RWPE2 (cell line): ENCODE results near the gene SMPD3.

Experiments used
- ATAC-seq: fragments of 200-7000 bp; cut with Tn5 transposase; 3 replicates; pipeline ENCODE4 v1.9.1; 2021; ENCODE audit warnings: low read depth
- DNase-seq: peaks from one replicate; pipeline ENCODE4 v3.0.0-alpha.2; 2020; ENCODE audit warnings: low spot score
- H3K27ac ChIP-seq: fragments of 450-650 bp; 2 replicates; pipeline ENCODE4 v1.5.1; 2017; ENCODE audit warnings: mild to moderate bottlenecking; ENCODE audit not compliant: poor library complexity, severe bottlenecking
- H3K27me3 ChIP-seq: fragments of 250-450 bp; sonication (Bioruptor Pico); 2 replicates; pipeline ENCODE4 v1.5.1; 2021; ENCODE audit warnings: mild to moderate bottlenecking, moderate library complexity; ENCODE audit not compliant: insufficient read depth, poor library complexity, severe bottlenecking
- H3K36me3 ChIP-seq: fragments of 250-450 bp; sonication (Bioruptor Pico); 2 replicates; pipeline ENCODE4 v1.5.1; 2020; ENCODE audit warnings: low read depth, mild to moderate bottlenecking, moderate library complexity
- H3K4me1 ChIP-seq: fragments of 250-450 bp; sonication (Bioruptor Pico); 2 replicates; pipeline ENCODE4 v1.5.1; 2021; ENCODE audit warnings: mild to moderate bottlenecking, moderate library complexity; ENCODE audit not compliant: insufficient read depth, poor library complexity, severe bottlenecking
- H3K4me3 ChIP-seq: fragments of 250-450 bp; sonication (Bioruptor Pico); 2 replicates; pipeline ENCODE4 v1.5.1; 2021; ENCODE audit warnings: mild to moderate bottlenecking, moderate library complexity; ENCODE audit not compliant: severe bottlenecking
- H3K9me3 ChIP-seq: fragments of 250-450 bp; sonication (Bioruptor Pico); 2 replicates; pipeline ENCODE4 v1.5.1; 2021; ENCODE audit warnings: mild to moderate bottlenecking, moderate library complexity; ENCODE audit not compliant: severe bottlenecking
- TF ChIP-seq, protein P1 (sequence below): fragments of 450-650 bp; IDR thresholded peaks from one replicate; pipeline ENCODE4 v1.5.1; 2017; ENCODE audit warnings: mild to moderate bottlenecking, moderate library complexity; ENCODE audit not compliant: poor library complexity, severe bottlenecking

The SMPD3 gene

GRCh38 chr16:68357923-68358322 is 90.4 kb downstream of the SMPD3 start:
- Histone ChIP-seq H3K36me3 (peaks cover 20% of the 10 kb centered on the region), H3K27me3 (no peaks in the 10 kb centered on the region), H3K27ac (no peak overlapping the region), H3K4me1 (no peaks in the 10 kb centered on the region), H3K4me3 (no peak overlapping the region), H3K9me3 (no peaks in the 10 kb centered on the region)
- ATAC-seq = no peak
- DNase-seq = no peak
- TF ChIP-seq, protein P1, sequence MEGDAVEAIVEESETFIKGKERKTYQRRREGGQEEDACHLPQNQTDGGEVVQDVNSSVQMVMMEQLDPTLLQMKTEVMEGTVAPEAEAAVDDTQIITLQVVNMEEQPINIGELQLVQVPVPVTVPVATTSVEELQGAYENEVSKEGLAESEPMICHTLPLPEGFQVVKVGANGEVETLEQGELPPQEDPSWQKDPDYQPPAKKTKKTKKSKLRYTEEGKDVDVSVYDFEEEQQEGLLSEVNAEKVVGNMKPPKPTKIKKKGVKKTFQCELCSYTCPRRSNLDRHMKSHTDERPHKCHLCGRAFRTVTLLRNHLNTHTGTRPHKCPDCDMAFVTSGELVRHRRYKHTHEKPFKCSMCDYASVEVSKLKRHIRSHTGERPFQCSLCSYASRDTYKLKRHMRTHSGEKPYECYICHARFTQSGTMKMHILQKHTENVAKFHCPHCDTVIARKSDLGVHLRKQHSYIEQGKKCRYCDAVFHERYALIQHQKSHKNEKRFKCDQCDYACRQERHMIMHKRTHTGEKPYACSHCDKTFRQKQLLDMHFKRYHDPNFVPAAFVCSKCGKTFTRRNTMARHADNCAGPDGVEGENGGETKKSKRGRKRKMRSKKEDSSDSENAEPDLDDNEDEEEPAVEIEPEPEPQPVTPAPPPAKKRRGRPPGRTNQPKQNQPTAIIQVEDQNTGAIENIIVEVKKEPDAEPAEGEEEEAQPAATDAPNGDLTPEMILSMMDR = no peak

- H3K4me3 ChIP-seq = no peak overlapping the region
- peaks cover 24% of the 10 kb centered on the region for H3K36me3 ChIP-seq
- no peak overlapping the region for H3K27ac ChIP-seq
- DNase-seq (no peak), ATAC-seq (no peak)
- H3K4me1 ChIP-seq = no peaks in the 10 kb centered on the region
- no peaks in the 10 kb centered on the region for H3K27me3 ChIP-seq
- TF ChIP-seq, protein P1 = no peak
- no peaks in the 10 kb centered on the region for H3K9me3 ChIP-seq
These were observed 90.8 kb downstream of the SMPD3 start for GRCh38 chr16:68357521-68357922.

DNA sequence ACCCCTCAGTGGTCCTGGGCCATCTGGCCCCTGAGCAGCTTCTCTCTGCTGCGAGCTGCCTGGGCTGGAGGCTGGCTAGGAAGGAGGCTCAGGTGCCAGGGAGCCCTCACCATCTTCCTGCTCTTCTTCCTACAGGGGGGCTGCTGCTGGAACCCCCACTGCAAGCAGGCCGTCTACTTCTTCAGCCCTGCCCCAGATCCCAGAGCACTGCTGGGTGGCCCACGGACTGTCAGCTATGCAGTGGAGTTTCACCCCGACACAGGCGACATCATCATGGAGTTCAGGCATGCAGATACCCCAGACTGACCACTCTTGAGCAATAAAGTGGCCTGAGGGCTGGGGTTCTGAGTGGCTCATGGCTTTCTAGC is 91.4 kb downstream of the SMPD3 start:
- no peaks in the 10 kb centered on the region for H3K4me1 ChIP-seq
- TF ChIP-seq, protein P1 = no peak
- ATAC-seq = no peak
- H3K36me3 ChIP-seq = peaks cover 29% of the 10 kb centered on the region
- H3K27me3 ChIP-seq = no peaks in the 10 kb centered on the region
- DNase-seq = no peak
- H3K4me3 ChIP-seq = no peak overlapping the region
- no peaks in the 10 kb centered on the region for H3K9me3 ChIP-seq
- H3K27ac ChIP-seq = no peak overlapping the region

- Histone ChIP-seq H3K4me3 (no peak overlapping the region), H3K27ac (no peak overlapping the region)
- ATAC-seq = no peak
These were observed 91.9 kb downstream of the SMPD3 start for GRCh38 chr16:68356249-68356918.

More at GRCh38 chr16:68356249-68356918, 91.9 kb downstream of the SMPD3 start:
- no peak for DNase-seq
- TF ChIP-seq, protein P1 = no peak
- Histone ChIP-seq H3K27me3 (no peaks in the 10 kb centered on the region), H3K4me1 (no peaks in the 10 kb centered on the region), H3K9me3 (no peaks in the 10 kb centered on the region), H3K36me3 (peaks cover 29% of the 10 kb centered on the region)
